ENCODE data around the gene ARAP3.

The ARAP3 gene

GRCh38 chr5:141639357-141640050, 42.5 kb downstream of the ARAP3 start:
- no peak for DNase-seq

GRCh38 chr5:141638771-141639170, 43.3 kb downstream of the ARAP3 start:
- no peak for DNase-seq

- DNase-seq = no peak
Measured at GRCh38 chr5:141637767-141638419, 44.1 kb downstream of the ARAP3 start.

- DNase-seq = no peak
Measured at GRCh38 chr5:141637123-141637766, 44.8 kb downstream of the ARAP3 start.

GRCh38 chr5:141636413-141637122, 45.5 kb downstream of the ARAP3 start, which contains the start of the genes HDAC3 and RELL2:
TSS of gene HDAC3 (minus strand) at chr5:141636849. CDS start at chr5:141636790, 59 bp downstream.
TSS of gene RELL2 (plus strand) at chr5:141636997. CDS start at chr5:141638226, 1,229 bp downstream.
- DNase-seq = peak; percentile 58

GRCh38 chr5:141636106-141636412, 46.0 kb downstream of the ARAP3 start:
- no peak for DNase-seq

- no peak for DNase-seq
Measured at GRCh38 chr5:141635646-141636045, 46.4 kb downstream of the ARAP3 start.

GRCh38 chr5:141634720-141635119, 47.3 kb downstream of the ARAP3 start:
- no peak for DNase-seq

GRCh38 chr5:141633871-141634561, 48.0 kb downstream of the ARAP3 start:
- no peak for DNase-seq

- DNase-seq = no peak
Measured at GRCh38 chr5:141632650-141633049, 49.4 kb downstream of the ARAP3 start.

- DNase-seq = no peak
Measured at GRCh38 chr5:141630570-141631140, 51.4 kb downstream of the ARAP3 start.

GRCh38 chr5:141628175-141628788, 53.7 kb downstream of the ARAP3 start:
- DNase-seq = no peak

GRCh38 chr5:141623611-141624010, 58.4 kb downstream of the ARAP3 start:
- no peak for DNase-seq

GRCh38 chr5:141623186-141623585, 58.8 kb downstream of the ARAP3 start:
- DNase-seq = no peak

GRCh38 chr5:141618804-141619554, 63.1 kb downstream of the ARAP3 start, which contains the start of gene DIAPH1:
TSS of gene DIAPH1 (minus strand) at chr5:141619000. CDS start at chr5:141618914, 86 bp downstream.
- peak; percentile 85 for DNase-seq

- no peak for DNase-seq
Measured at GRCh38 chr5:141618030-141618803, 63.8 kb downstream of the ARAP3 start.

- DNase-seq = no peak
Measured at GRCh38 chr5:141617682-141618029, 64.4 kb downstream of the ARAP3 start.

GRCh38 chr5:141617128-141617527, 64.9 kb downstream of the ARAP3 start:
- DNase-seq = no peak

GRCh38 chr5:141615991-141616720, 65.9 kb downstream of the ARAP3 start:
- DNase-seq = no peak

- no peak for DNase-seq
Measured at GRCh38 chr5:141613344-141613743, 68.7 kb downstream of the ARAP3 start.

Data from NCI-H446 treated with DMSO at 0.1 percent for 48 hours (cell line).